Panc1 (cell line): ENCODE results near the gene ZBTB20. TPM values are rescaled to one million over a fixed set of nuclear protein-coding genes. Genes with fewer than 3 reads are reported as not detected.

Source experiments
- ATAC-seq: fragments of 200-7000 bp; cut with Tn5 transposase; 2 replicates; pipeline ENCODE4 v1.9.1; 2020; ENCODE audit warnings: mild to moderate bottlenecking, moderate library complexity
- BruUV-seq: library from RNA; stranded (reverse); fragments of 400-500 nt; replicated peaks from 2 replicates; lab custom pipeline; 2021; lab: Mats Ljungman, UMichigan
- CTCF ChIA-PET: fragments of 300-600 bp; sonication (Branson Sonifier 250); formaldehyde crosslinking; loops from one replicate; lab custom pipeline; 2022; ENCODE audit warnings: antibody characterized with exemption; lab: Charles Lee
- POLR2A ChIA-PET: fragments of 300-600 bp; sonication (Branson Sonifier 250); formaldehyde crosslinking; loops from one replicate; lab custom pipeline; 2022; ENCODE audit warnings: antibody characterized with exemption; lab: Charles Lee
- DNase-seq: peaks from one replicate; pipeline ENCODE4 v3.0.0-alpha.2; 2010; ENCODE audit warnings: low read depth, low spot score
- H3K27ac ChIP-seq: 2 replicates; pipeline ENCODE4 v1.5.1; 2011; ENCODE audit warnings: mild to moderate bottlenecking, low read length, inconsistent platforms
- H3K27me3 ChIP-seq: fragments of 200-500 bp; sonication (Bioruptor generic); 2 replicates; pipeline ENCODE4 v1.6.0; 2014; ENCODE audit warnings: low read length, inconsistent platforms; ENCODE audit not compliant: control insufficient read depth, insufficient read depth
- H3K36me3 ChIP-seq: fragments of 200-500 bp; sonication (Bioruptor generic); 2 replicates; pipeline ENCODE4 v1.5.1; 2014; ENCODE audit warnings: inconsistent platforms, mild to moderate bottlenecking, low read length, moderate library complexity; ENCODE audit not compliant: control insufficient read depth, insufficient read depth
- H3K4me1 ChIP-seq: 2 replicates; pipeline ENCODE4 v1.5.1; 2011; ENCODE audit warnings: inconsistent platforms, mild to moderate bottlenecking, low read length, moderate library complexity; ENCODE audit not compliant: control insufficient read depth, insufficient read depth
- H3K4me3 ChIP-seq, 2 experiments: 2 replicates each; pipeline ENCODE4 v1.5.1; 2011 to 2012; ENCODE audit warnings: low read depth in 2 of 2, low read length in 2 of 2, mild to moderate bottlenecking in 2 of 2, inconsistent platforms in 1 of 2, moderate library complexity in 1 of 2
- H3K9me3 ChIP-seq: fragments of 200-500 bp; sonication (Bioruptor generic); 2 replicates; pipeline ENCODE4 v1.5.1; 2014; ENCODE audit warnings: low read depth, mild to moderate bottlenecking, inconsistent platforms, low read length, moderate library complexity; ENCODE audit not compliant: control insufficient read depth, insufficient read depth
- POLR2AphosphoS5 ChIP-seq: IDR thresholded peaks from 2 replicates; pipeline ENCODE4 v1.6.1; 2012; ENCODE audit warnings: mild to moderate bottlenecking, low read depth, low read length, moderate library complexity
- SIN3A ChIP-seq: IDR thresholded peaks from 2 replicates; pipeline ENCODE4 v1.6.1; 2012; ENCODE audit warnings: low read depth, mild to moderate bottlenecking, low read length, moderate library complexity, borderline replicate concordance; ENCODE audit not compliant: insufficient read depth
- TCF7L2 ChIP-seq: IDR thresholded peaks from 2 replicates; pipeline ENCODE4 v1.6.1; 2011; ENCODE audit warnings: mild to moderate bottlenecking, low read depth, low read length, inconsistent platforms
- in situ Hi-C: cut with HindIII; loops from 2 replicates; pipeline ENCODE4 v1.10.0; 2016; ENCODE audit warnings: low sequenced_read_pairs, low pct_unique_long_range_greater_than_20kb
- intact Hi-C: fragments of 100-400 bp; cut with micrococcal nuclease; formaldehyde crosslinking; loops from one replicate; pipeline ENCODE4 v1.10.0; 2022; ENCODE audit not compliant: unreplicated experiment
- total RNA-seq: library from RNA; stranded (reverse); gene quantifications from one replicate; pipeline ENCODE4 v1.2.1, GENCODE V29; 2021; ENCODE audit not compliant: unreplicated experiment
- TF ChIP-seq, protein P1 (sequence below), 2 experiments: IDR thresholded peaks; 2 replicates each; pipeline ENCODE4 v1.6.1; 2011 to 2012; ENCODE audit warnings: low read depth in 2 of 2, control low read depth in 1 of 2, low read length in 1 of 2, mild to moderate bottlenecking in 1 of 2, moderate library complexity in 1 of 2; ENCODE audit not compliant: insufficient read depth in 1 of 2
- TF ChIP-seq, protein P2 (sequence below): fragments of 450-650 bp; IDR thresholded peaks from 2 replicates; pipeline ENCODE4 v1.5.1; 2017; ENCODE audit warnings: mild to moderate bottlenecking

Gene ZBTB20
- total RNA-seq, 1 experiment from 2014 or later: 4.1 TPM

DNA sequence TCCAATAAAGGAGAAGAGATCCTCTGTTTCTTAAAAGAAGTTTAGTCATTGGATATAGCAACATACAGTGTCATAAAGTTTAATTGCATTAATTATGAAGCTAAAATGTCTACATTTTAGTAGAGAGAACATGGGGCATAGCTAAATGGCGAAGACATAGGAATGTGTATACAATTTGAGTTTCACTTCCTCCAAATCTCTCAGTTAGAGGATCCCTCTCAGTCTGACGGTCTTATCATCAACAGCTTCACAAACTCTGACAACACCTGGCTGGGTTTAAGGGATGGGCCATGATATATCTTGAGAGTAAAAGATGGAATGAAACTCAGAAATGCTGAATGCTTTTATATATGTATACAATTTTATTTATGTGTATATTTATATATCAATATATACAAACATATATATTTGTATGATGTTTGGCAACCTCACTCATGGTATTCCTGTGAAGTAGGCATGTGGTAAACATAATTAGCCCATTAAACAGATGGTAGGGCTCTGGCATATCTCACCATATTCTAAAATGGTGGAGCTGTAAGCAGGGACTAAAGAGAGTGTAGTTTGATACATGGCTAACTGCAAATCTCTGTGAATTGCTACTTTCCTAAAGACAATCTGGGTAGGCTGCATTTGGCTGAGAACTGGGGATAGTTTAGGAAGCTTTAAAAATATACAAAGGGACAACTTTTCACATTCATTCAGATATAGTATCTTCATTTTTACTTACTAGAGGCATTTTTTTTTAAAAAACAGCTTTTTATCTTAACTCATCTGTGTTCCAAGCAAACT, 741.7 kb downstream of the ZBTB20 start:
- ChIA-PET CTCF (no interaction called here), POLR2A (no interaction called here)
- Histone ChIP-seq H3K27ac (no peak overlapping the region), H3K36me3 (no peaks in the 10 kb centered on the region), H3K9me3 (no peaks in the 10 kb centered on the region), H3K4me3 (no peak overlapping the region), H3K4me1 (no peaks in the 10 kb centered on the region), H3K27me3 (no peaks in the 10 kb centered on the region; the same call in 1 of the 2 replicates)
- TF ChIP-seq, protein P1, sequence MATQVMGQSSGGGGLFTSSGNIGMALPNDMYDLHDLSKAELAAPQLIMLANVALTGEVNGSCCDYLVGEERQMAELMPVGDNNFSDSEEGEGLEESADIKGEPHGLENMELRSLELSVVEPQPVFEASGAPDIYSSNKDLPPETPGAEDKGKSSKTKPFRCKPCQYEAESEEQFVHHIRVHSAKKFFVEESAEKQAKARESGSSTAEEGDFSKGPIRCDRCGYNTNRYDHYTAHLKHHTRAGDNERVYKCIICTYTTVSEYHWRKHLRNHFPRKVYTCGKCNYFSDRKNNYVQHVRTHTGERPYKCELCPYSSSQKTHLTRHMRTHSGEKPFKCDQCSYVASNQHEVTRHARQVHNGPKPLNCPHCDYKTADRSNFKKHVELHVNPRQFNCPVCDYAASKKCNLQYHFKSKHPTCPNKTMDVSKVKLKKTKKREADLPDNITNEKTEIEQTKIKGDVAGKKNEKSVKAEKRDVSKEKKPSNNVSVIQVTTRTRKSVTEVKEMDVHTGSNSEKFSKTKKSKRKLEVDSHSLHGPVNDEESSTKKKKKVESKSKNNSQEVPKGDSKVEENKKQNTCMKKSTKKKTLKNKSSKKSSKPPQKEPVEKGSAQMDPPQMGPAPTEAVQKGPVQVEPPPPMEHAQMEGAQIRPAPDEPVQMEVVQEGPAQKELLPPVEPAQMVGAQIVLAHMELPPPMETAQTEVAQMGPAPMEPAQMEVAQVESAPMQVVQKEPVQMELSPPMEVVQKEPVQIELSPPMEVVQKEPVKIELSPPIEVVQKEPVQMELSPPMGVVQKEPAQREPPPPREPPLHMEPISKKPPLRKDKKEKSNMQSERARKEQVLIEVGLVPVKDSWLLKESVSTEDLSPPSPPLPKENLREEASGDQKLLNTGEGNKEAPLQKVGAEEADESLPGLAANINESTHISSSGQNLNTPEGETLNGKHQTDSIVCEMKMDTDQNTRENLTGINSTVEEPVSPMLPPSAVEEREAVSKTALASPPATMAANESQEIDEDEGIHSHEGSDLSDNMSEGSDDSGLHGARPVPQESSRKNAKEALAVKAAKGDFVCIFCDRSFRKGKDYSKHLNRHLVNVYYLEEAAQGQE (IDR thresholded peaks at IDR 0.05; ENCODE audit: insufficient read depth in 1 of 2, low read depth in 2 of 2, low read length in 1 of 2): no peak
- TF ChIP-seq SIN3A: no peak
- TF ChIP-seq, protein P2, sequence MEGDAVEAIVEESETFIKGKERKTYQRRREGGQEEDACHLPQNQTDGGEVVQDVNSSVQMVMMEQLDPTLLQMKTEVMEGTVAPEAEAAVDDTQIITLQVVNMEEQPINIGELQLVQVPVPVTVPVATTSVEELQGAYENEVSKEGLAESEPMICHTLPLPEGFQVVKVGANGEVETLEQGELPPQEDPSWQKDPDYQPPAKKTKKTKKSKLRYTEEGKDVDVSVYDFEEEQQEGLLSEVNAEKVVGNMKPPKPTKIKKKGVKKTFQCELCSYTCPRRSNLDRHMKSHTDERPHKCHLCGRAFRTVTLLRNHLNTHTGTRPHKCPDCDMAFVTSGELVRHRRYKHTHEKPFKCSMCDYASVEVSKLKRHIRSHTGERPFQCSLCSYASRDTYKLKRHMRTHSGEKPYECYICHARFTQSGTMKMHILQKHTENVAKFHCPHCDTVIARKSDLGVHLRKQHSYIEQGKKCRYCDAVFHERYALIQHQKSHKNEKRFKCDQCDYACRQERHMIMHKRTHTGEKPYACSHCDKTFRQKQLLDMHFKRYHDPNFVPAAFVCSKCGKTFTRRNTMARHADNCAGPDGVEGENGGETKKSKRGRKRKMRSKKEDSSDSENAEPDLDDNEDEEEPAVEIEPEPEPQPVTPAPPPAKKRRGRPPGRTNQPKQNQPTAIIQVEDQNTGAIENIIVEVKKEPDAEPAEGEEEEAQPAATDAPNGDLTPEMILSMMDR: no peak
- ATAC-seq (no peak), DNase-seq (no peak)
- intact Hi-C loops (no loop called here), in situ Hi-C loops (no loop called here)
- no TSS peak for BruUV-seq

DNA sequence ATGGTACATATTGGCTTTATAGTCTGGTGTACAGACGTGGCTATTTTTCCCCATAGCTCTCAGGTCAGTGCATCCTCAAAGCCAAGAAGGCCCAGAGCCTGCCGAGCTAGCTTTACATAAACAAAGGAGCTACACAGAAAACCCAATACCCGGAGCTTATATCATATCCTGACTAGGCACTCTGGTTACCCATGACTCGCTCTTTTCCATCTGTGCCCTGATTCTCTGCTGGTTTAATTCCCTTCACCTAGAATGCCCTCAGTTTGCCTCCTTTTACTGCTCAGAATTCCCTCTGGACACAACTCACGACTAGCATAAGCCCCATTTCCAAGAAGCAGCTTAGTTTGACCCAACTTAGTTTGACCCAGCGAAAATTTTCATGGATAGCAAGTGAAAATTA, 742.5 kb downstream of the ZBTB20 start:
- ChIA-PET POLR2A (no interaction called here), CTCF (no interaction called here)
- Histone ChIP-seq H3K36me3 (no peaks in the 10 kb centered on the region), H3K27ac (no peak overlapping the region), H3K4me1 (no peaks in the 10 kb centered on the region), H3K9me3 (no peaks in the 10 kb centered on the region), H3K4me3 (no peak overlapping the region), H3K27me3 (no peaks in the 10 kb centered on the region; the same call in 1 of the 2 replicates)
- TF ChIP-seq TCF7L2 (no peak), POLR2AphosphoS5 (no peak), SIN3A (no peak)
- TF ChIP-seq, protein P1 (IDR thresholded peaks at IDR 0.05; ENCODE audit: insufficient read depth in 1 of 2, low read depth in 2 of 2, low read length in 1 of 2): no peak
- TF ChIP-seq, protein P2: no peak
- no peak for DNase-seq
- intact Hi-C loops (no loop called here), in situ Hi-C loops (no loop called here)
- BruUV-seq: no TSS peak
- ATAC-seq: no peak
